Measurements from ENCODE around the gene KRTAP10-7. TPM values are rescaled to one million over a fixed set of nuclear protein-coding genes. Genes with fewer than 3 reads are reported as not detected.

The KRTAP10-7 gene
- total and polyA plus RNA-seq, 9 of the 15 experiments (the other 6 are each of a cell fraction or from before 2014, with no cell fraction given), result not detected

Other genes starting within 250 kb of the KRTAP10-7 start
Only the 7 nearest of the 20 such genes appear.
- not detected in 2 replicates for gene KRTAP10-3, start 41.8 kb upstream of the KRTAP10-7 start, total RNA-seq (2014; rRNA removed)
- gene KRTAP10-3, start 41.8 kb upstream of the KRTAP10-7 start, total RNA-seq (2014; rRNA removed; fragmentation: Illumina TruSeq; extraction: Trizol), result not detected in 2 replicates
- not detected in 2 replicates for gene KRTAP10-3, start 41.8 kb upstream of the KRTAP10-7 start, total RNA-seq (2015; rRNA removed; fragmentation: Illumina TruSeq; extraction: Trizol)
- not detected in 2 replicates for gene KRTAP10-3, start 41.8 kb upstream of the KRTAP10-7 start, total RNA-seq (2021)
- gene KRTAP10-3, start 41.8 kb upstream of the KRTAP10-7 start, polyA plus RNA-seq (2011; rRNA removed), result not detected in 2 replicates
- gene KRTAP10-3, start 41.8 kb upstream of the KRTAP10-7 start, polyA plus RNA-seq (2014; fragmentation: Illumina TruSeq; extraction: Trizol), result not detected in 2 replicates
- gene KRTAP10-3, start 41.8 kb upstream of the KRTAP10-7 start, polyA plus RNA-seq (2014; fragmentation: Nextera tagmentation; extraction: Ambion mirVana), result not detected
- not detected in 2 replicates for gene KRTAP10-3, start 41.8 kb upstream of the KRTAP10-7 start, polyA plus RNA-seq (2014; rRNA removed)
- gene KRTAP10-4, start 26.9 kb upstream of the KRTAP10-7 start, total RNA-seq (2014; rRNA removed), result not detected in 2 replicates
- gene KRTAP10-4, start 26.9 kb upstream of the KRTAP10-7 start, total RNA-seq (2014; rRNA removed; fragmentation: Illumina TruSeq; extraction: Trizol), result not detected in 2 replicates
- gene KRTAP10-4, start 26.9 kb upstream of the KRTAP10-7 start, total RNA-seq (2015; rRNA removed; fragmentation: Illumina TruSeq; extraction: Trizol), result not detected in 2 replicates
- not detected in 2 replicates for gene KRTAP10-4, start 26.9 kb upstream of the KRTAP10-7 start, total RNA-seq (2021)
- not detected in 2 replicates for gene KRTAP10-4, start 26.9 kb upstream of the KRTAP10-7 start, polyA plus RNA-seq (2011; rRNA removed)
- gene KRTAP10-4, start 26.9 kb upstream of the KRTAP10-7 start, polyA plus RNA-seq (2014; fragmentation: Illumina TruSeq; extraction: Trizol), result not detected in 2 replicates
- gene KRTAP10-4, start 26.9 kb upstream of the KRTAP10-7 start, polyA plus RNA-seq (2014; fragmentation: Nextera tagmentation; extraction: Ambion mirVana), result not detected
- not detected in 2 replicates for gene KRTAP10-4, start 26.9 kb upstream of the KRTAP10-7 start, polyA plus RNA-seq (2014; rRNA removed)
- gene KRTAP10-5, start 20.0 kb upstream of the KRTAP10-7 start, total RNA-seq (2014; rRNA removed), result not detected in 2 replicates
- gene KRTAP10-5, start 20.0 kb upstream of the KRTAP10-7 start, total RNA-seq (2014; rRNA removed; fragmentation: Illumina TruSeq; extraction: Trizol), result not detected in 2 replicates
- gene KRTAP10-5, start 20.0 kb upstream of the KRTAP10-7 start, total RNA-seq (2015; rRNA removed; fragmentation: Illumina TruSeq; extraction: Trizol), result not detected in 2 replicates
- not detected in 2 replicates for gene KRTAP10-5, start 20.0 kb upstream of the KRTAP10-7 start, total RNA-seq (2021)
- gene KRTAP10-5, start 20.0 kb upstream of the KRTAP10-7 start, polyA plus RNA-seq (2011; rRNA removed), result not detected in 2 replicates
- not detected in 2 replicates for gene KRTAP10-5, start 20.0 kb upstream of the KRTAP10-7 start, polyA plus RNA-seq (2014; fragmentation: Illumina TruSeq; extraction: Trizol)
- gene KRTAP10-5, start 20.0 kb upstream of the KRTAP10-7 start, polyA plus RNA-seq (2014; fragmentation: Nextera tagmentation; extraction: Ambion mirVana), result not detected
- gene KRTAP10-5, start 20.0 kb upstream of the KRTAP10-7 start, polyA plus RNA-seq (2014; rRNA removed), result not detected in 2 replicates
- not detected in 2 replicates for gene KRTAP10-6, start 8.1 kb upstream of the KRTAP10-7 start, total RNA-seq (2014; rRNA removed)
- not detected in 2 replicates for gene KRTAP10-6, start 8.1 kb upstream of the KRTAP10-7 start, total RNA-seq (2014; rRNA removed; fragmentation: Illumina TruSeq; extraction: Trizol)
- not detected in 2 replicates for gene KRTAP10-6, start 8.1 kb upstream of the KRTAP10-7 start, total RNA-seq (2015; rRNA removed; fragmentation: Illumina TruSeq; extraction: Trizol)
- gene KRTAP10-6, start 8.1 kb upstream of the KRTAP10-7 start, total RNA-seq (2021), result not detected in 2 replicates
- not detected in 2 replicates for gene KRTAP10-6, start 8.1 kb upstream of the KRTAP10-7 start, polyA plus RNA-seq (2011; rRNA removed)
- gene KRTAP10-6, start 8.1 kb upstream of the KRTAP10-7 start, polyA plus RNA-seq (2014; fragmentation: Illumina TruSeq; extraction: Trizol), result not detected in 2 replicates
- not detected for gene KRTAP10-6, start 8.1 kb upstream of the KRTAP10-7 start, polyA plus RNA-seq (2014; fragmentation: Nextera tagmentation; extraction: Ambion mirVana)
- gene KRTAP10-6, start 8.1 kb upstream of the KRTAP10-7 start, polyA plus RNA-seq (2014; rRNA removed), result not detected in 2 replicates
- not detected in 2 replicates for gene KRTAP10-8, start 11.5 kb downstream of the KRTAP10-7 start, total RNA-seq (2014; rRNA removed)
- gene KRTAP10-8, start 11.5 kb downstream of the KRTAP10-7 start, total RNA-seq (2014; rRNA removed; fragmentation: Illumina TruSeq; extraction: Trizol), result not detected in 2 replicates
- gene KRTAP10-8, start 11.5 kb downstream of the KRTAP10-7 start, total RNA-seq (2015; rRNA removed; fragmentation: Illumina TruSeq; extraction: Trizol), result not detected in 2 replicates
- gene KRTAP10-8, start 11.5 kb downstream of the KRTAP10-7 start, total RNA-seq (2021), result not detected in 2 replicates
- not detected in 2 replicates for gene KRTAP10-8, start 11.5 kb downstream of the KRTAP10-7 start, polyA plus RNA-seq (2011; rRNA removed)
- not detected in 2 replicates for gene KRTAP10-8, start 11.5 kb downstream of the KRTAP10-7 start, polyA plus RNA-seq (2014; fragmentation: Illumina TruSeq; extraction: Trizol)
- gene KRTAP10-8, start 11.5 kb downstream of the KRTAP10-7 start, polyA plus RNA-seq (2014; fragmentation: Nextera tagmentation; extraction: Ambion mirVana), result not detected
- not detected in 2 replicates for gene KRTAP10-8, start 11.5 kb downstream of the KRTAP10-7 start, polyA plus RNA-seq (2014; rRNA removed)
- not detected in 2 replicates for gene KRTAP10-9, start 26.5 kb downstream of the KRTAP10-7 start, total RNA-seq (2014; rRNA removed)
- gene KRTAP10-9, start 26.5 kb downstream of the KRTAP10-7 start, total RNA-seq (2014; rRNA removed; fragmentation: Illumina TruSeq; extraction: Trizol), result not detected in 2 replicates
- gene KRTAP10-9, start 26.5 kb downstream of the KRTAP10-7 start, total RNA-seq (2015; rRNA removed; fragmentation: Illumina TruSeq; extraction: Trizol), result not detected in 2 replicates
- not detected in 2 replicates for gene KRTAP10-9, start 26.5 kb downstream of the KRTAP10-7 start, total RNA-seq (2021)
- gene KRTAP10-9, start 26.5 kb downstream of the KRTAP10-7 start, polyA plus RNA-seq (2011; rRNA removed), result not detected in 2 replicates
- gene KRTAP10-9, start 26.5 kb downstream of the KRTAP10-7 start, polyA plus RNA-seq (2014; fragmentation: Illumina TruSeq; extraction: Trizol), result not detected in 2 replicates
- not detected for gene KRTAP10-9, start 26.5 kb downstream of the KRTAP10-7 start, polyA plus RNA-seq (2014; fragmentation: Nextera tagmentation; extraction: Ambion mirVana)
- gene KRTAP10-9, start 26.5 kb downstream of the KRTAP10-7 start, polyA plus RNA-seq (2014; rRNA removed), result not detected in 2 replicates
- gene KRTAP10-10, start 36.8 kb downstream of the KRTAP10-7 start, total RNA-seq (2014; rRNA removed), result not detected in 2 replicates
- not detected in 2 replicates for gene KRTAP10-10, start 36.8 kb downstream of the KRTAP10-7 start, total RNA-seq (2014; rRNA removed; fragmentation: Illumina TruSeq; extraction: Trizol)
- not detected in 2 replicates for gene KRTAP10-10, start 36.8 kb downstream of the KRTAP10-7 start, total RNA-seq (2015; rRNA removed; fragmentation: Illumina TruSeq; extraction: Trizol)
- gene KRTAP10-10, start 36.8 kb downstream of the KRTAP10-7 start, total RNA-seq (2021), result not detected in 2 replicates
- not detected in 2 replicates for gene KRTAP10-10, start 36.8 kb downstream of the KRTAP10-7 start, polyA plus RNA-seq (2011; rRNA removed)
- not detected in 2 replicates for gene KRTAP10-10, start 36.8 kb downstream of the KRTAP10-7 start, polyA plus RNA-seq (2014; fragmentation: Illumina TruSeq; extraction: Trizol)
- not detected for gene KRTAP10-10, start 36.8 kb downstream of the KRTAP10-7 start, polyA plus RNA-seq (2014; fragmentation: Nextera tagmentation; extraction: Ambion mirVana)
- not detected in 2 replicates for gene KRTAP10-10, start 36.8 kb downstream of the KRTAP10-7 start, polyA plus RNA-seq (2014; rRNA removed)